Brain microvascular endothelial cell (primary cell): Measurements from ENCODE around the gene TASOR.

ENCODE experiments used
- DNase-seq: peaks from one replicate; pipeline ENCODE4 v3.0.0-alpha.2; 2020
- H3K27ac ChIP-seq: fragments of 250-450 bp; sonication (Bioruptor Pico); 2 replicates; pipeline ENCODE4 v1.5.1; 2020; ENCODE audit warnings: mild to moderate bottlenecking, moderate library complexity
- H3K27me3 ChIP-seq: fragments of 250-450 bp; sonication (Bioruptor Pico); replicated peaks from 2 replicates; pipeline ENCODE4 v1.5.1; 2020; ENCODE audit warnings: mild to moderate bottlenecking
- H3K36me3 ChIP-seq: fragments of 250-450 bp; sonication (Bioruptor Pico); replicated peaks from 2 replicates; pipeline ENCODE4 v1.5.1; 2020; ENCODE audit warnings: mild to moderate bottlenecking
- H3K4me3 ChIP-seq: 2 replicates; pipeline ENCODE4 v1.5.1; 2011; ENCODE audit warnings: low read depth, mild to moderate bottlenecking, control low read depth, low read length, moderate library complexity
- in situ Hi-C: cut with HindIII; loops from 2 replicates; pipeline ENCODE4 v1.10.0; 2017; ENCODE audit warnings: low sequenced_read_pairs, low pct_ligation_motif_present
- TF ChIP-seq, protein P1 (sequence below): IDR thresholded peaks from 2 replicates; pipeline ENCODE4 v1.5.1; 2011; ENCODE audit warnings: low read depth, mild to moderate bottlenecking, moderate library complexity, low read length, control low read depth, inconsistent platforms; ENCODE audit errors: missing control alignments

TASOR gene

GRCh38 chr3:56688191-56688590 is 5.1 kb upstream of the TASOR start:
- Histone ChIP-seq H3K36me3 (no peaks in the 10 kb centered on the region), H3K27ac (no peak overlapping the region), H3K4me3 (no peak overlapping the region), H3K27me3 (no peaks in the 10 kb centered on the region)
- TF ChIP-seq, protein P1, sequence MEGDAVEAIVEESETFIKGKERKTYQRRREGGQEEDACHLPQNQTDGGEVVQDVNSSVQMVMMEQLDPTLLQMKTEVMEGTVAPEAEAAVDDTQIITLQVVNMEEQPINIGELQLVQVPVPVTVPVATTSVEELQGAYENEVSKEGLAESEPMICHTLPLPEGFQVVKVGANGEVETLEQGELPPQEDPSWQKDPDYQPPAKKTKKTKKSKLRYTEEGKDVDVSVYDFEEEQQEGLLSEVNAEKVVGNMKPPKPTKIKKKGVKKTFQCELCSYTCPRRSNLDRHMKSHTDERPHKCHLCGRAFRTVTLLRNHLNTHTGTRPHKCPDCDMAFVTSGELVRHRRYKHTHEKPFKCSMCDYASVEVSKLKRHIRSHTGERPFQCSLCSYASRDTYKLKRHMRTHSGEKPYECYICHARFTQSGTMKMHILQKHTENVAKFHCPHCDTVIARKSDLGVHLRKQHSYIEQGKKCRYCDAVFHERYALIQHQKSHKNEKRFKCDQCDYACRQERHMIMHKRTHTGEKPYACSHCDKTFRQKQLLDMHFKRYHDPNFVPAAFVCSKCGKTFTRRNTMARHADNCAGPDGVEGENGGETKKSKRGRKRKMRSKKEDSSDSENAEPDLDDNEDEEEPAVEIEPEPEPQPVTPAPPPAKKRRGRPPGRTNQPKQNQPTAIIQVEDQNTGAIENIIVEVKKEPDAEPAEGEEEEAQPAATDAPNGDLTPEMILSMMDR = no peak
- in situ Hi-C loops = no loop called here
- no peak for DNase-seq

DNA sequence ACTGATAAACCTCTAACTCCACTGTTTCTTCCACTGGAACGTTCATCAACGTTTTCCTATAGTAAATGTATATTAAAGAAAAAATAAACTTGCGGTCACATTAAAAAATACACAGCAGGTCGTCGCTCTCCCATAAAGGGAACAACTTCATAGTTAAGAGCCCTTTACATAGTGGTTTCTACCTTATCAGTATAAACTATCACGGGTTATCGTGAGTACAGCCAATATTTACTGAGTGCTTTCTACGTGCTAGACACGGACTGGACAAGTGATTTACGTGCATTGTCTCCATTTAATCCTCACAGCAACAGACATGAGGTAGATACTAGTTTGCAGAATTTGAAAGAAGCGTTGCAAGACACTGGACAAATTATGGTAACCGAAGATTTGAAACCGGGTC is 964 bp upstream of the TASOR start:
- Histone ChIP-seq H3K4me3 (no peak overlapping the region), H3K27me3 (no peaks in the 10 kb centered on the region), H3K36me3 (no peaks in the 10 kb centered on the region), H3K27ac (no peak overlapping the region)
- in situ Hi-C loops = no loop called here
- no peak for DNase-seq
- TF ChIP-seq, protein P1 = no peak

DNA sequence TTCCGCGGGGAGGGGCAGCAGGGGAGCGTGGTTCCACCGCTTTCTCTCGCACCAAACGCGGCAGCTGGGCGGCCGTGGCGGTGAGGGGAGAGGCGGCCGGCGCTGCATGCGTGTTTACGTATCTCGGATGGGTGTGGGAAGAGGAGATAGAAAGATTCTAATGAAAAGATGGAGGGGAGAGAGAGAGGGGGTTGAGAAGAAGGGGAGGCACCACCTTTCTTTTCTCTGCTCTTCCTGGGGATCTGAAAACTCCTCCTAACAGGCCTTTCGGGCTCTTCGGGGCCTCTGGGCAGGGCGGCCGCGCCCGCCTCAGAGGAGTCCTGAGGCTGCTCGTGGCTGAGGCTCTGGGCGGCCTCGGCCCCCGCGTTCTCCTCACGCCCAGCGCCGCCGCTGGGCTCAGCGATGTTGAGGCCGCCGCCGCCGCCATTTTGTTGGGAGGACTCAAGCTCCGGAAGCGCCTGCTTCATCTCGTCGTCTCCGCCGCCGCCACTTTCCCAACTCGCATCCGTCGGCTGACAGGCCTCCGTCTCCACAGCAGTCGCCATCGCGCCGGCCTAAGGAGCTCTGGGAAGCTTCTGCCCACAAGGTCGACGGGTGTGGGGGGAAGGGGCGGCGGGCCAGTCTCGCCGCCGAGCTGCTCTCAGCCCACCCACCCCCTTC is 473 bp downstream of the TASOR start:
- TF ChIP-seq, protein P1 = peak; percentile 20
- peak; percentile 71 for DNase-seq
- Histone ChIP-seq H3K27ac (peak overlapping the region; percentile 97), H3K27me3 (no peaks in the 10 kb centered on the region), H3K4me3 (peak overlapping the region; percentile 77), H3K36me3 (no peaks in the 10 kb centered on the region)
- in situ Hi-C loops = no loop called here

GRCh38 chr3:56681984-56682461 is 1.0 kb downstream of the TASOR start:
- peak overlapping the region; percentile 97 for H3K27ac ChIP-seq
- TF ChIP-seq, protein P1 = no peak
- no peak for DNase-seq
- no peaks in the 10 kb centered on the region for H3K36me3 ChIP-seq
- in situ Hi-C loops = no loop called here
- H3K4me3 ChIP-seq = peak overlapping the region; percentile 77
- H3K27me3 ChIP-seq = no peaks in the 10 kb centered on the region

DNA sequence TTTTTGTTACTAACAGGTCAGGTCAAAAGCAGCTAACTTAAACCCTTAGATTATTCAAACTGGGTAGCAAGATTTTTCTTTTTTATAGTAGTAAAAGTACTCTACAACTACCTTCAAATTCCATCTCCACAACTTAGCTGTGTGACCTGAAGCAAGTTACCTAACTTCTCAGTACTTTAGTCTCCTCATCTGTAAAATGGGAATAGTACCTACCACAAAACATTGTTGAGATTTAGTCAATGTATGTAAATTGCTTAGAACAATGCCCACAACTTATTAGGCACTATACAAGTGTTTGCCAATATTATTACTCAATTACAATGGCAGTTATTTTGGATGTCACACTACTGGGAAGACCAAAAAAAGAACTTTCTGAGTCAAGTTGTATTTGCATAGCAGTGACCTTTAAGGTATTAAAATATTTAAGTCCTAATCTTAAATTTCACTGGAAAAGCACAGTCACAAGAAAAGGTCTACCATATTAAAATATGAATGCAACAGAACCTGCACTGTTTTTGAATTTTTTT is 2.9 kb downstream of the TASOR start:
- TF ChIP-seq, protein P1 = no peak
- H3K36me3 ChIP-seq = no peaks in the 10 kb centered on the region
- DNase-seq = no peak
- in situ Hi-C loops = no loop called here
- no peak overlapping the region for H3K4me3 ChIP-seq
- H3K27me3 ChIP-seq = no peaks in the 10 kb centered on the region
- H3K27ac ChIP-seq = no peak overlapping the region
